B cell (primary cell): Measurements from ENCODE around the gene CYSLTR1. TPM values are rescaled to one million over a fixed set of nuclear protein-coding genes. Genes with fewer than 3 reads are reported as not detected.

Source experiments
- ATAC-seq: fragments of 200-7000 bp; cut with Tn5 transposase; one replicate; pipeline ENCODE4 v1.10.0; 2021; ENCODE audit warnings: low read depth, mild to moderate bottlenecking, moderate number of reproducible peaks, moderate library complexity
- CTCF ChIA-PET: fragments of 350-600 bp; sonication (Branson Sonifier 250); formaldehyde crosslinking; loops from one replicate; lab custom pipeline; 2021; ENCODE audit warnings: antibody characterized with exemption, inconsistent platforms; lab: Charles Lee
- POLR2A ChIA-PET: fragments of 350-600 bp; sonication (Branson Sonifier 250); formaldehyde crosslinking; loops from one replicate; lab custom pipeline; 2021; ENCODE audit warnings: antibody characterized with exemption; lab: Charles Lee
- DNase-seq: peaks from one replicate; pipeline ENCODE4 v3.0.0; 2013
- H2AFZ ChIP-seq: 2 replicates; pipeline ENCODE4 v1.6.1; 2012; ENCODE audit warnings: mild to moderate bottlenecking, low read depth, low read length; ENCODE audit not compliant: insufficient read depth, poor library complexity, severe bottlenecking
- H3K27ac ChIP-seq, 2 donors: 1 replicate in 1 of 2; 2 replicates in 1 of 2; pipeline ENCODE4 v1.5.1; 2012 to 2013; ENCODE audit warnings: low read length in 2 of 2, mild to moderate bottlenecking in 2 of 2, moderate library complexity in 1 of 2
- H3K27me3 ChIP-seq, 4 experiments: fragments of 200-600 bp in 1 of 4; sonication (generic) in 1 of 4; replicated peaks in 1 of 4; 1 replicate in 2 of 4; 2 replicates in 2 of 4; pipeline versions ENCODE4 v1.6.1 to v1.7.0; 2013 to 2016; ENCODE audit warnings: low read length in 3 of 4, mild to moderate bottlenecking in 2 of 4, mixed read lengths in 1 of 4, moderate library complexity in 1 of 4; ENCODE audit not compliant: insufficient read depth in 4 of 4, control insufficient read depth in 3 of 4; ENCODE audit errors: control extremely low read depth in 1 of 4
- H3K36me3 ChIP-seq, 2 experiments: replicated peaks in 1 of 2; 1 replicate in 1 of 2; 2 replicates in 1 of 2; pipeline versions ENCODE4 v1.6.1 to v1.7.1; 2013; ENCODE audit warnings: low read length in 1 of 2; ENCODE audit not compliant: insufficient read depth in 2 of 2, control insufficient read depth in 1 of 2; ENCODE audit errors: control extremely low read depth in 1 of 2, extremely low read depth in 1 of 2
- H3K4me1 ChIP-seq, 2 donors: fragments of 200-600 bp in 1 of 2; sonication (generic) in 1 of 2; 1 replicate in 1 of 2; 2 replicates in 1 of 2; pipeline versions ENCODE4 v1.5.1 to v1.6.1; 2013 to 2017; ENCODE audit warnings: low read length in 2 of 2; ENCODE audit not compliant: control insufficient read depth in 2 of 2, insufficient read depth in 2 of 2
- H3K4me2 ChIP-seq: replicated peaks from 2 replicates; pipeline ENCODE3; 2012; ENCODE audit warnings: mild to moderate bottlenecking, low read depth, low read length; ENCODE audit not compliant: poor library complexity, severe bottlenecking
- H3K4me3 ChIP-seq, 5 experiments: fragments of 200-600 bp in 1 of 5; sonication (generic) in 1 of 5; 1 replicate in 3 of 5; 2 replicates in 2 of 5; pipeline versions ENCODE4 v1.5.1 to v1.7.0; 2011 to 2016; ENCODE audit warnings: low read length in 4 of 5, mild to moderate bottlenecking in 4 of 5, low read depth in 2 of 5, control low read depth in 1 of 5, moderate library complexity in 1 of 5; ENCODE audit not compliant: insufficient read depth in 1 of 5; ENCODE audit errors: control extremely low read depth in 1 of 5, extremely low read depth in 1 of 5
- H3K79me2 ChIP-seq: fragments of 200-600 bp; sonication (generic); one replicate; pipeline ENCODE4 v1.6.0; 2016; ENCODE audit warnings: low read length; ENCODE audit not compliant: control insufficient read depth, insufficient read depth
- H3K9ac ChIP-seq: fragments of 200-600 bp; sonication (generic); 2 replicates; pipeline ENCODE4 v1.6.1; 2017; ENCODE audit warnings: mild to moderate bottlenecking, low read length, moderate library complexity
- H3K9me3 ChIP-seq, 3 donors: one replicate each; pipeline versions ENCODE4 v1.6.1 to v1.7.1; 2013; ENCODE audit warnings: low read length in 2 of 3; ENCODE audit not compliant: control insufficient read depth in 2 of 3, insufficient read depth in 1 of 3; ENCODE audit errors: control extremely low read depth in 1 of 3
- H4K20me1 ChIP-seq: 2 replicates; pipeline ENCODE4 v1.6.0; 2012; ENCODE audit warnings: mild to moderate bottlenecking, low read length; ENCODE audit not compliant: insufficient read depth, control insufficient read depth, poor library complexity, severe bottlenecking
- H3K27ac Mint-ChIP-seq: one replicate; pipeline ENCODE4 v1.8.0; 2021; ENCODE audit warnings: mixed read lengths
- H3K27me3 Mint-ChIP-seq: one replicate; pipeline ENCODE4 v1.8.0; 2021; ENCODE audit warnings: mixed read lengths
- H3K4me1 Mint-ChIP-seq: one replicate; pipeline ENCODE4 v1.8.0; 2021; ENCODE audit warnings: mixed read lengths
- H3K4me3 Mint-ChIP-seq: one replicate; pipeline ENCODE4 v1.8.0; 2021; ENCODE audit warnings: mixed read lengths
- H3K9me3 Mint-ChIP-seq: one replicate; pipeline ENCODE4 v1.8.0; 2022; ENCODE audit warnings: mixed read lengths; ENCODE audit not compliant: insufficient read depth
- EZH2 ChIP-seq: IDR thresholded peaks from 2 replicates; pipeline ENCODE4 v1.6.1; 2012; ENCODE audit warnings: borderline replicate concordance, low read depth, mild to moderate bottlenecking, moderate library complexity, low read length; ENCODE audit not compliant: insufficient read depth, poor library complexity, severe bottlenecking
- WGBS: methylation state at CpG from one replicate; pipeline ENCODE4 v1.1.5; 2013; ENCODE audit warnings: missing lambda C conversion rate; ENCODE audit not compliant: insufficient coverage; 5-methylcytosine and 5-hydroxymethylcytosine counted together
- intact Hi-C: fragments of 100-400 bp; cut with micrococcal nuclease; formaldehyde crosslinking; loops from one replicate; pipeline ENCODE4 v1.10.0; 2022
- polyA plus RNA-seq: library from polyadenylated mRNA; depleted of rRNA; stranded (reverse); fragments of >200 nt; gene quantifications from 2 replicates; pipeline ENCODE4 v1.2.3, GENCODE V29; 2012
- total RNA-seq, 2 donors: library from RNA; stranded (reverse); fragments of 120-200 nt in 1 of 2; gene quantifications; 1 replicate in 1 of 2; 2 replicates in 1 of 2; pipeline versions ENCODE4 v1.2.3 to v1.2.4, GENCODE V29; 2013 to 2022
- TF ChIP-seq, protein P1 (sequence below): fragments of 200-600 bp; IDR thresholded peaks from one replicate; pipeline ENCODE4 v1.8.0; 2022; ENCODE audit warnings: antibody characterized with exemption, mild to moderate bottlenecking

The CYSLTR1 gene
- total and polyA plus RNA-seq, 2 donors (not counting 1 experiment from before 2014, with no cell fraction given) = 20.8 to 43.4 TPM

GRCh38 chrX:78357342-78358055, 30.1 kb upstream of the CYSLTR1 start:
- H3K9ac ChIP-seq = no peak overlapping the region
- no peaks in the 10 kb centered on the region for H3K27me3 Mint-ChIP-seq
- peaks cover 10% of the 10 kb centered on the region for H3K4me1 Mint-ChIP-seq
- H3K79me2 ChIP-seq = no peaks in the 10 kb centered on the region
- intact Hi-C loops = no loop called here
- TF ChIP-seq, protein P1, sequence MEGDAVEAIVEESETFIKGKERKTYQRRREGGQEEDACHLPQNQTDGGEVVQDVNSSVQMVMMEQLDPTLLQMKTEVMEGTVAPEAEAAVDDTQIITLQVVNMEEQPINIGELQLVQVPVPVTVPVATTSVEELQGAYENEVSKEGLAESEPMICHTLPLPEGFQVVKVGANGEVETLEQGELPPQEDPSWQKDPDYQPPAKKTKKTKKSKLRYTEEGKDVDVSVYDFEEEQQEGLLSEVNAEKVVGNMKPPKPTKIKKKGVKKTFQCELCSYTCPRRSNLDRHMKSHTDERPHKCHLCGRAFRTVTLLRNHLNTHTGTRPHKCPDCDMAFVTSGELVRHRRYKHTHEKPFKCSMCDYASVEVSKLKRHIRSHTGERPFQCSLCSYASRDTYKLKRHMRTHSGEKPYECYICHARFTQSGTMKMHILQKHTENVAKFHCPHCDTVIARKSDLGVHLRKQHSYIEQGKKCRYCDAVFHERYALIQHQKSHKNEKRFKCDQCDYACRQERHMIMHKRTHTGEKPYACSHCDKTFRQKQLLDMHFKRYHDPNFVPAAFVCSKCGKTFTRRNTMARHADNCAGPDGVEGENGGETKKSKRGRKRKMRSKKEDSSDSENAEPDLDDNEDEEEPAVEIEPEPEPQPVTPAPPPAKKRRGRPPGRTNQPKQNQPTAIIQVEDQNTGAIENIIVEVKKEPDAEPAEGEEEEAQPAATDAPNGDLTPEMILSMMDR = no peak
- TF ChIP-seq EZH2 = no peak
- no peak overlapping the region for H3K27ac Mint-ChIP-seq
- ChIA-PET CTCF (no interaction called here), POLR2A (no interaction called here)
- H3K9me3 Mint-ChIP-seq = no peaks in the 10 kb centered on the region
- no peaks in the 10 kb centered on the region for H3K27me3 ChIP-seq
- DNase-seq (no peak), ATAC-seq (no peak)
- no peaks in the 10 kb centered on the region for H4K20me1 ChIP-seq
- H3K4me1 ChIP-seq = no peaks in the 10 kb centered on the region
- H3K9me3 ChIP-seq = no peaks in the 10 kb centered on the region
- no peak overlapping the region for H2AFZ ChIP-seq
- H3K4me3 ChIP-seq = no peak overlapping the region
- no peak overlapping the region for H3K27ac ChIP-seq
- no peaks in the 10 kb centered on the region for H3K36me3 ChIP-seq
- H3K4me2 ChIP-seq = no peak overlapping the region
- WGBS = 100% methylated on average over 3 of the region's 4 CpGs
- H3K4me3 Mint-ChIP-seq = no peak overlapping the region

- H3K9ac ChIP-seq = no peak overlapping the region
- H2AFZ ChIP-seq = no peak overlapping the region
- H4K20me1 ChIP-seq = no peaks in the 10 kb centered on the region
- peak overlapping the region; percentile 87 for H3K27ac Mint-ChIP-seq
- no peaks in the 10 kb centered on the region for H3K27me3 Mint-ChIP-seq
- peaks cover 56 to 70% of the 10 kb centered on the region in 2 donors for H3K4me1 ChIP-seq
- intact Hi-C loops = loop anchor here (10.0 kb wide), 1 partner anchor 221 kb away; no protein-coding TSS in a partner anchor
- H3K27me3 ChIP-seq = no peaks in the 10 kb centered on the region
- H3K36me3 ChIP-seq = no peaks in the 10 kb centered on the region
- peak overlapping the region; percentile 54 for H3K4me3 Mint-ChIP-seq
- H3K9me3 Mint-ChIP-seq = no peaks in the 10 kb centered on the region
- peak; percentile 71 for DNase-seq
- H3K27ac ChIP-seq = peak overlapping the region; percentile 46 to 74
- ChIA-PET POLR2A (no interaction called here), CTCF (interaction anchor here (1.2 to 1.4 kb wide), 2 partner anchors 19 to 135 kb away, joined by 3 read pairs; no protein-coding TSS in a partner anchor)
- peaks cover 66% of the 10 kb centered on the region for H3K4me1 Mint-ChIP-seq
- no peaks in the 10 kb centered on the region for H3K9me3 ChIP-seq
- TF ChIP-seq, protein P1 = no peak
- no peak for TF ChIP-seq EZH2
- ATAC-seq = peak; percentile 71
- H3K4me3 ChIP-seq = peak overlapping the region in 1 of 5 experiments; percentile 7
- H3K79me2 ChIP-seq = no peaks in the 10 kb centered on the region
- peak overlapping the region; percentile 42 for H3K4me2 ChIP-seq
These were observed 6.1 kb upstream of the CYSLTR1 start for GRCh38 chrX:78333521-78333920.
